Measurements from ENCODE around the gene TNS1.

TNS1 gene

GRCh38 chr2:217897816-217898806, 104.7 kb downstream of the TNS1 start:
- no peak for DNase-seq (ENCODE audit: low spot score)

GRCh38 chr2:217897091-217897715, 105.6 kb downstream of the TNS1 start:
- DNase-seq (ENCODE audit: low spot score): no peak

GRCh38 chr2:217895070-217895635, 107.6 kb downstream of the TNS1 start:
- no peak for DNase-seq (ENCODE audit: low spot score)

- no peak for DNase-seq (ENCODE audit: low spot score)
Measured at GRCh38 chr2:217893440-217893839, 109.4 kb downstream of the TNS1 start.

- DNase-seq (ENCODE audit: low spot score): no peak
Measured at GRCh38 chr2:217892560-217892959, 110.2 kb downstream of the TNS1 start.

- DNase-seq (ENCODE audit: low spot score): peak; percentile 64
Measured at GRCh38 chr2:217890445-217890844, 112.3 kb downstream of the TNS1 start.

GRCh38 chr2:217889656-217890055, 113.1 kb downstream of the TNS1 start:
- no peak for DNase-seq (ENCODE audit: low spot score)

- no peak for DNase-seq (ENCODE audit: low spot score)
Measured at GRCh38 chr2:217887841-217888701, 114.7 kb downstream of the TNS1 start.

GRCh38 chr2:217886720-217887309, 116.0 kb downstream of the TNS1 start:
- peak; percentile 79 for DNase-seq (ENCODE audit: low spot score)

- DNase-seq (ENCODE audit: low spot score): no peak
Measured at GRCh38 chr2:217886091-217886490, 116.7 kb downstream of the TNS1 start.

- no peak for DNase-seq (ENCODE audit: low spot score)
Measured at GRCh38 chr2:217884985-217885384, 117.8 kb downstream of the TNS1 start.

GRCh38 chr2:217880891-217881290, 121.9 kb downstream of the TNS1 start:
- no peak for DNase-seq (ENCODE audit: low spot score)

- DNase-seq (ENCODE audit: low spot score): no peak
Measured at GRCh38 chr2:217880287-217880889, 122.4 kb downstream of the TNS1 start.

GRCh38 chr2:217878915-217879590, 123.7 kb downstream of the TNS1 start:
- no peak for DNase-seq (ENCODE audit: low spot score)

- no peak for DNase-seq (ENCODE audit: low spot score)
Measured at GRCh38 chr2:217877866-217878265, 124.9 kb downstream of the TNS1 start.

- DNase-seq (ENCODE audit: low spot score): no peak
Measured at GRCh38 chr2:217876253-217876570, 126.6 kb downstream of the TNS1 start.

- no peak for DNase-seq (ENCODE audit: low spot score)
Measured at GRCh38 chr2:217875556-217876252, 127.1 kb downstream of the TNS1 start.

GRCh38 chr2:217875138-217875537, 127.7 kb downstream of the TNS1 start:
- no peak for DNase-seq (ENCODE audit: low spot score)

- DNase-seq (ENCODE audit: low spot score): no peak
Measured at GRCh38 chr2:217873371-217873770, 129.4 kb downstream of the TNS1 start.

- no peak for DNase-seq (ENCODE audit: low spot score)
Measured at GRCh38 chr2:217872319-217872718, 130.5 kb downstream of the TNS1 start.
